WTC11 (cell line): ENCODE measurements around the gene CLIP3. TPM values are rescaled to one million over a fixed set of nuclear protein-coding genes. Genes with fewer than 3 reads are reported as not detected.

ENCODE experiments used
- ATAC-seq: fragments of 200-7000 bp; cut with Tn5 transposase; 2 replicates; pipeline ENCODE4 v1.10.0; 2021; ENCODE audit warnings: mild to moderate bottlenecking, moderate library complexity
- CTCF ChIA-PET: fragments of 300-600 bp; sonication (Branson Sonifier 250); formaldehyde crosslinking; loops from one replicate; lab custom pipeline; 2021; ENCODE audit warnings: antibody characterized with exemption; lab: Charles Lee
- POLR2A ChIA-PET: fragments of 350-600 bp; sonication (Branson Sonifier 250); formaldehyde crosslinking; loops from one replicate; lab custom pipeline; 2021; ENCODE audit warnings: antibody characterized with exemption; lab: Charles Lee
- DNase-seq: peaks from one replicate; pipeline ENCODE4 v3.0.0; 2021; ENCODE audit warnings: low spot score
- H3K27ac Mint-ChIP-seq: 2 replicates; pipeline ENCODE4 v1.8.0; 2021; ENCODE audit warnings: mixed read lengths
- H3K27me3 Mint-ChIP-seq: 2 replicates; pipeline ENCODE4 v1.8.0; 2021; ENCODE audit warnings: low read depth, mild to moderate bottlenecking, moderate library complexity, mixed read lengths
- H3K36me3 Mint-ChIP-seq: 2 replicates; pipeline ENCODE4 v1.8.0; 2021; ENCODE audit warnings: mixed read lengths
- H3K4me1 Mint-ChIP-seq: 2 replicates; pipeline ENCODE4 v1.8.0; 2022; ENCODE audit warnings: mixed read lengths
- H3K4me3 Mint-ChIP-seq: 2 replicates; pipeline ENCODE4 v1.8.0; 2021; ENCODE audit warnings: mild to moderate bottlenecking, moderate library complexity, mixed read lengths
- H3K9me3 Mint-ChIP-seq: 2 replicates; pipeline ENCODE4 v1.8.0; 2021; ENCODE audit warnings: mixed read lengths
- ARID4B ChIP-seq: sonication (generic); formaldehyde crosslinking; IDR thresholded peaks from 2 replicates; pipeline ENCODE4 v1.8.0; 2023; ENCODE audit warnings: missing genetic modification reagents, mild to moderate bottlenecking, borderline replicate concordance
- FOXJ3 ChIP-seq: sonication (generic); formaldehyde crosslinking; IDR thresholded peaks from 2 replicates; pipeline ENCODE4 v1.9.0; 2021; ENCODE audit warnings: missing genetic modification reagents, mild to moderate bottlenecking, borderline replicate concordance
- FOXP4 ChIP-seq: sonication (generic); formaldehyde crosslinking; IDR thresholded peaks from 2 replicates; pipeline ENCODE4 v1.8.0; 2022; ENCODE audit warnings: mild to moderate bottlenecking, missing genetic modification reagents
- HMGA2 ChIP-seq: fragments of 250-450 bp; sonication (Bioruptor Pico); IDR thresholded peaks from 2 replicates; pipeline ENCODE4 v1.4.0; 2021; ENCODE audit warnings: mild to moderate bottlenecking, moderate library complexity
- NFATC4 ChIP-seq: fragments of 250-450 bp; sonication (Bioruptor Pico); IDR thresholded peaks from 2 replicates; pipeline ENCODE4 v1.9.0; 2021; ENCODE audit warnings: mild to moderate bottlenecking
- NFE2L1 ChIP-seq: sonication (generic); formaldehyde crosslinking; IDR thresholded peaks from 2 replicates; pipeline ENCODE4 v1.8.1; 2023; ENCODE audit warnings: missing genetic modification reagents
- NR1H2 ChIP-seq: sonication (generic); formaldehyde crosslinking; IDR thresholded peaks from 2 replicates; pipeline ENCODE4 v1.9.0; 2021; ENCODE audit warnings: mild to moderate bottlenecking, moderate library complexity, missing genetic modification reagents
- PRDM15 ChIP-seq: sonication (generic); formaldehyde crosslinking; IDR thresholded peaks from 2 replicates; pipeline ENCODE4 v1.8.0; 2022; ENCODE audit warnings: missing genetic modification reagents
- ZNF532 ChIP-seq: fragments of 250-450 bp; sonication (Bioruptor Pico); IDR thresholded peaks from 2 replicates; pipeline ENCODE4 v1.9.0; 2021; ENCODE audit warnings: mild to moderate bottlenecking, borderline replicate concordance
- ZNF671 ChIP-seq: fragments of 250-450 bp; sonication (Bioruptor Pico); IDR thresholded peaks from 2 replicates; pipeline ENCODE4 v1.8.0; 2021; ENCODE audit warnings: mild to moderate bottlenecking
- ZSCAN18 ChIP-seq: fragments of 250-450 bp; sonication (Bioruptor Pico); IDR thresholded peaks from 2 replicates; pipeline ENCODE4 v2.1.2; 2022; ENCODE audit warnings: mild to moderate bottlenecking, moderate library complexity
- total RNA-seq: library from RNA; stranded (reverse); gene quantifications from 3 replicates; pipeline ENCODE4 v1.2.3, GENCODE V29; 2021

Gene CLIP3
- total RNA-seq, 1 experiment from 2014 or later: 16.2 TPM

GRCh38 chr19:36054733-36055686 lies 22.3 kb upstream of the CLIP3 start, which contains the start of gene WDR62 (continued):
- peak; percentile 46; the same call in 1 of the 2 replicates for TF ChIP-seq FOXP4 (CRISPR knock-in tag)
- TF ChIP-seq PRDM15 (CRISPR knock-in tag): no peak
- no peak for TF ChIP-seq ZSCAN18 (CRISPR knock-in tag)
- TF ChIP-seq NR1H2 (CRISPR knock-in tag): no peak
- TF ChIP-seq ZNF532 (CRISPR knock-in tag): no peak
- TF ChIP-seq, all 79 proteins: peak for 12

- Mint-ChIP-seq H3K27ac (peak within 1 kb of the TSS; percentile 98), H3K36me3 (peaks cover 10% of the 10 kb centered on the region), H3K4me1 (peaks cover 30% of the 10 kb centered on the region), H3K4me3 (peak within 1 kb of the TSS; percentile 91), H3K27me3 (no peaks in the 10 kb centered on the region), H3K9me3 (no peaks in the 10 kb centered on the region)
- CTCF ChIA-PET: interaction anchor here (0.6 to 1.6 kb wide), 13 partner anchors 12 to 309 kb away, joined by 3 to 11 read pairs (median 4); partner anchors contain the start of genes ALKBH6, HSPB6, LIN37 and PSENEN
- peak; percentile 98 for DNase-seq
- POLR2A ChIA-PET: interaction anchor here (0.5 to 1.7 kb wide), 9 partner anchors 12 to 1079 kb away, joined by 3 to 18 read pairs (median 4); partner anchors contain the start of genes ALKBH6, POLR2I, SYNE4 and TBCB
- ATAC-seq: peak; percentile 80
- TF ChIP-seq FOXJ3 (CRISPR knock-in tag) (no peak), HMGA2 (CRISPR knock-in tag) (no peak), NFATC4 (CRISPR knock-in tag) (no peak), ZNF532 (CRISPR knock-in tag) (no peak), ARID4B (peak; percentile 91; the same call in 1 of the 2 replicates), ZNF671 (CRISPR knock-in tag) (no peak), NFE2L1 (CRISPR knock-in tag) (peak; percentile 68; the same call in 1 of the 2 replicates)
These were observed 21.6 kb upstream of the CLIP3 start, which contains the start of gene THAP8 for GRCh38 chr19:36054119-36054732. TSS of gene THAP8 (minus strand) at chr19:36054285. CDS start at chr19:36054217, 68 bp downstream.
